AG04450 (cell line): ENCODE measurements around the gene PAN3. TPM values are rescaled to one million over a fixed set of nuclear protein-coding genes. Genes with fewer than 3 reads are reported as not detected.

Experiments
- CTCF ChIA-PET: fragments of 300-600, 350-600 bp; formaldehyde crosslinking; extraction: SDS; loops from one replicate; lab custom pipeline; 2022; ENCODE audit warnings: antibody characterized with exemption, inconsistent platforms; lab: Charles Lee
- POLR2A ChIA-PET: fragments of 350-600 bp; formaldehyde crosslinking; extraction: SDS; loops from one replicate; lab custom pipeline; 2021; ENCODE audit warnings: antibody characterized with exemption, inconsistent platforms; lab: Yijun Ruan, JAX
- DNase-seq: peaks from one replicate; pipeline ENCODE4 v3.0.0-alpha.2; 2011; ENCODE audit warnings: low read depth, low spot score
- H3K27ac ChIP-seq: one replicate; pipeline ENCODE4 v1.5.1; 2012; ENCODE audit warnings: low read depth, low read length, control low read depth
- H3K27me3 ChIP-seq: one replicate; pipeline ENCODE4 v1.6.0; 2012; ENCODE audit warnings: low read length; ENCODE audit not compliant: control insufficient read depth, insufficient read depth
- H3K4me3 ChIP-seq: 2 replicates; pipeline ENCODE4 v1.5.1; 2011; ENCODE audit warnings: mild to moderate bottlenecking, low read depth, low read length, control low read depth
- H3K9me3 ChIP-seq: 2 replicates; pipeline ENCODE4 v1.5.1; 2012; ENCODE audit warnings: low read length; ENCODE audit not compliant: control insufficient read depth, insufficient read depth
- CTCF ChIP-seq: IDR thresholded peaks from 2 replicates; pipeline ENCODE4 v1.5.1; 2011; ENCODE audit warnings: low read depth, low read length, control low read depth, inconsistent platforms
- polyA plus RNA-seq: library from polyadenylated mRNA; depleted of rRNA; stranded (reverse); fragments of >200 nt; gene quantifications from 2 replicates; pipeline ENCODE4 v1.2.3, GENCODE V29; 2011

The PAN3 gene
- polyA plus RNA-seq, 1 experiment, result 17.8 TPM

- DNase-seq, result no peak
- Histone ChIP-seq H3K4me3 (no peak overlapping the region), H3K9me3 (no peaks in the 10 kb centered on the region), H3K27ac (no peak overlapping the region), H3K27me3 (no peaks in the 10 kb centered on the region)
- POLR2A ChIA-PET, result no interaction called here
- CTCF ChIA-PET, result no interaction called here
- TF ChIP-seq CTCF, result no peak
Observed at GRCh38 chr13:28246891-28247290, 108.5 kb downstream of the PAN3 start.

GRCh38 chr13:28248080-28248479 is 109.7 kb downstream of the PAN3 start:
- Histone ChIP-seq H3K4me3 (no peak overlapping the region), H3K27me3 (no peaks in the 10 kb centered on the region), H3K9me3 (no peaks in the 10 kb centered on the region), H3K27ac (no peak overlapping the region)
- ChIA-PET CTCF (no interaction called here), POLR2A (no interaction called here)
- DNase-seq, result no peak
- no peak for TF ChIP-seq CTCF

- no peak for TF ChIP-seq CTCF
- no peaks in the 10 kb centered on the region for H3K9me3 ChIP-seq
- no peak for DNase-seq
- no peak overlapping the region for H3K4me3 ChIP-seq
- no peaks in the 10 kb centered on the region for H3K27me3 ChIP-seq
- no peak overlapping the region for H3K27ac ChIP-seq
- ChIA-PET CTCF (no interaction called here), POLR2A (no interaction called here)
Observed at GRCh38 chr13:28250542-28250941, 112.2 kb downstream of the PAN3 start.

- no peaks in the 10 kb centered on the region for H3K9me3 ChIP-seq
- POLR2A ChIA-PET, result no interaction called here
- no peak overlapping the region for H3K27ac ChIP-seq
- CTCF ChIA-PET, result no interaction called here
- H3K4me3 ChIP-seq, result no peak overlapping the region
- no peak for TF ChIP-seq CTCF
- no peak for DNase-seq
- no peaks in the 10 kb centered on the region for H3K27me3 ChIP-seq
Observed at GRCh38 chr13:28251466-28251865, 113.1 kb downstream of the PAN3 start.

DNA sequence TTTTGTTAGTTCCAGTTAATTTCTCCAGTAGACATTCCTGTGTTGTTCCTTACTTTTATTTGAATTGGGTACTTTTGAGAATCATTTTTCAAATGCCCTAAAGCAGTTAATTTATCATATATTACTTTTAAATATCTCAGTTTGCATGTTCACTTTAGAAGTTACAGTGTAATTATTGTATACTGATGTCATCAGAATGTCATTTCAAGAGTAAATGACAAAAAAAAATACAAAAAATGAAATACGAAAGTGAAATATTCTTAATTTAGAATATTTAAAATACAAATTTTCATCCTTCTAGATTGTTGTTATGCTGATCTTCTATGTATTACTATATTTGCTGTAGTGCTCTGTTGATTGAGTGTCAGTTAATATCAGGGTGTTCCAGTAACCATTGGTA is 114.2 kb downstream of the PAN3 start:
- Histone ChIP-seq H3K27me3 (no peaks in the 10 kb centered on the region), H3K9me3 (no peaks in the 10 kb centered on the region), H3K4me3 (no peak overlapping the region), H3K27ac (no peak overlapping the region)
- TF ChIP-seq CTCF, result no peak
- DNase-seq, result no peak
- POLR2A ChIA-PET, result no interaction called here
- CTCF ChIA-PET, result no interaction called here
